GM12878 (cell line): ENCODE measurements around the gene SUGCT.

Experiments
- EP300 ChIP-seq, 2 experiments: fragments of 150-350 bp in 1 of 2; IDR thresholded peaks; 2 replicates each; pipeline ENCODE4 v1.6.1; 2011 to 2012; ENCODE audit warnings: low read depth in 2 of 2, low read length in 2 of 2, borderline replicate concordance in 1 of 2, improper control_type of control experiment in 1 of 2, inconsistent platforms in 1 of 2; ENCODE audit not compliant: control insufficient read depth in 1 of 2
- EZH2 ChIP-seq: IDR thresholded peaks from 2 replicates; pipeline ENCODE4 v1.6.1; 2012; ENCODE audit warnings: low read depth, mild to moderate bottlenecking, control low read depth, inconsistent platforms, low read length, borderline replicate concordance; ENCODE audit not compliant: control insufficient read depth
- KDM1A ChIP-seq: fragments of 200-600 bp; sonication (generic); IDR thresholded peaks from 2 replicates; pipeline ENCODE4 v1.6.1; 2016; ENCODE audit warnings: borderline replicate concordance
- POLR2AphosphoS5 ChIP-seq: IDR thresholded peaks from 2 replicates; pipeline ENCODE4 v1.6.1; 2011; ENCODE audit warnings: mild to moderate bottlenecking, low read length, inconsistent platforms
- SP1 ChIP-seq: IDR thresholded peaks from one replicate; pipeline ENCODE4 v1.6.1; 2011; ENCODE audit warnings: low read depth, low read length
- ZSCAN29 ChIP-seq: fragments of 450-650 bp; IDR thresholded peaks from 2 replicates; pipeline ENCODE4 v1.6.1; 2017; ENCODE audit warnings: mild to moderate bottlenecking, moderate library complexity
- TF ChIP-seq, protein P1 (sequence below): IDR thresholded peaks from 2 replicates; pipeline ENCODE4 v1.6.1; 2012; ENCODE audit warnings: mild to moderate bottlenecking, low read depth, low read length
- TF ChIP-seq, protein P2 (sequence below), 3 experiments: IDR thresholded peaks in 2 of 3; conservative IDR thresholded peaks in 1 of 3; 2 replicates each; pipeline ENCODE4 v1.5.1; 2011; ENCODE audit warnings: low read depth in 3 of 3, low read length in 3 of 3, mild to moderate bottlenecking in 3 of 3, control low read depth in 2 of 3, moderate library complexity in 2 of 3, inconsistent platforms in 1 of 3, mixed read lengths in 1 of 3; ENCODE audit not compliant: control insufficient read depth in 2 of 3, insufficient read depth in 1 of 3; ENCODE audit errors: extremely low read depth in 1 of 3
- TF ChIP-seq, protein P3 (sequence below): fragments of 450-650 bp; IDR thresholded peaks from 2 replicates; pipeline ENCODE4 v1.6.1; 2017; ENCODE audit warnings: antibody characterized with exemption, mild to moderate bottlenecking, moderate library complexity

DNA sequence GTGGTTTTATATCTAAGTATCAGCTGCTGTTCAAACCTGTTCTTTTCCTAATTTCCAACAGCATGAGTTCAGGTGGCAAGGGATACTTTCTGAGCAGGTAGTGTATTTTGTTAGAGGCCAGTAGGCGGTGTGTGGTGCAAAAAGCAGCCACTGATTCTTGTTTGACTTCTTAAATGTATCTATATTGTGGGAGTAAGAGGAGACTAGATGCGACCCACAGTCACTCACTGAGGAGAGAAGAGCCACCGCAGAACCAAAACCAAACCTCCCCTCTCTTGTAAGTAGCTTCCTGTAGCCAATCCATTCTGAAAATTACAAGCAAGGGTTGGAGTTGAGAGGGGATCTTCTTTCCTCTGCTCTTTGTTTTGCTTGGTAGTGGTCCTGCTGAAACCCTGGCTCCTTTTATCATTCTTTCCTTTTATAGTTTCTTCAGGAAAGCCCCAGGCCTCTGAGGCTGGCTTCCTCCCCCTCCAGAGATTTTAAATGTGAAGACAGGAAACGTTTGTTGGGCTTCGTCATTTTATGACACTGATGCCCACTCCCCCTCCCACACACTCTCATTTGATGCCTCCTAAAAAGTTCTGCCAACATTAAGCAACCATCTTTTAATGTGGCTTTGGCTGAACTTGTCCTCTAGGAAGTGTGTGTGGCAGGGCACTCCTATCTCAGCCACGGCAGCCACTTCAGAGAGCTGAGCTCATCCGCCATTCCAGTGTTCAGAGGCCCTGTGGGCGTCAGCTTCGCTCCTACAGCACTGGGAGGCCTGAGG lies 566.0 kb downstream of the SUGCT start:
- TF ChIP-seq, protein P1, sequence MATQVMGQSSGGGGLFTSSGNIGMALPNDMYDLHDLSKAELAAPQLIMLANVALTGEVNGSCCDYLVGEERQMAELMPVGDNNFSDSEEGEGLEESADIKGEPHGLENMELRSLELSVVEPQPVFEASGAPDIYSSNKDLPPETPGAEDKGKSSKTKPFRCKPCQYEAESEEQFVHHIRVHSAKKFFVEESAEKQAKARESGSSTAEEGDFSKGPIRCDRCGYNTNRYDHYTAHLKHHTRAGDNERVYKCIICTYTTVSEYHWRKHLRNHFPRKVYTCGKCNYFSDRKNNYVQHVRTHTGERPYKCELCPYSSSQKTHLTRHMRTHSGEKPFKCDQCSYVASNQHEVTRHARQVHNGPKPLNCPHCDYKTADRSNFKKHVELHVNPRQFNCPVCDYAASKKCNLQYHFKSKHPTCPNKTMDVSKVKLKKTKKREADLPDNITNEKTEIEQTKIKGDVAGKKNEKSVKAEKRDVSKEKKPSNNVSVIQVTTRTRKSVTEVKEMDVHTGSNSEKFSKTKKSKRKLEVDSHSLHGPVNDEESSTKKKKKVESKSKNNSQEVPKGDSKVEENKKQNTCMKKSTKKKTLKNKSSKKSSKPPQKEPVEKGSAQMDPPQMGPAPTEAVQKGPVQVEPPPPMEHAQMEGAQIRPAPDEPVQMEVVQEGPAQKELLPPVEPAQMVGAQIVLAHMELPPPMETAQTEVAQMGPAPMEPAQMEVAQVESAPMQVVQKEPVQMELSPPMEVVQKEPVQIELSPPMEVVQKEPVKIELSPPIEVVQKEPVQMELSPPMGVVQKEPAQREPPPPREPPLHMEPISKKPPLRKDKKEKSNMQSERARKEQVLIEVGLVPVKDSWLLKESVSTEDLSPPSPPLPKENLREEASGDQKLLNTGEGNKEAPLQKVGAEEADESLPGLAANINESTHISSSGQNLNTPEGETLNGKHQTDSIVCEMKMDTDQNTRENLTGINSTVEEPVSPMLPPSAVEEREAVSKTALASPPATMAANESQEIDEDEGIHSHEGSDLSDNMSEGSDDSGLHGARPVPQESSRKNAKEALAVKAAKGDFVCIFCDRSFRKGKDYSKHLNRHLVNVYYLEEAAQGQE, result no peak
- TF ChIP-seq POLR2AphosphoS5 (no peak), EP300 (IDR thresholded peaks at IDR 0.05; ENCODE audit: borderline replicate concordance in 1 of 2, control insufficient read depth in 1 of 2, low read depth in 2 of 2, low read length in 2 of 2) (no peak), ZSCAN29 (no peak), SP1 (no peak), EZH2 (no peak), KDM1A (no peak)
- TF ChIP-seq, protein P2, sequence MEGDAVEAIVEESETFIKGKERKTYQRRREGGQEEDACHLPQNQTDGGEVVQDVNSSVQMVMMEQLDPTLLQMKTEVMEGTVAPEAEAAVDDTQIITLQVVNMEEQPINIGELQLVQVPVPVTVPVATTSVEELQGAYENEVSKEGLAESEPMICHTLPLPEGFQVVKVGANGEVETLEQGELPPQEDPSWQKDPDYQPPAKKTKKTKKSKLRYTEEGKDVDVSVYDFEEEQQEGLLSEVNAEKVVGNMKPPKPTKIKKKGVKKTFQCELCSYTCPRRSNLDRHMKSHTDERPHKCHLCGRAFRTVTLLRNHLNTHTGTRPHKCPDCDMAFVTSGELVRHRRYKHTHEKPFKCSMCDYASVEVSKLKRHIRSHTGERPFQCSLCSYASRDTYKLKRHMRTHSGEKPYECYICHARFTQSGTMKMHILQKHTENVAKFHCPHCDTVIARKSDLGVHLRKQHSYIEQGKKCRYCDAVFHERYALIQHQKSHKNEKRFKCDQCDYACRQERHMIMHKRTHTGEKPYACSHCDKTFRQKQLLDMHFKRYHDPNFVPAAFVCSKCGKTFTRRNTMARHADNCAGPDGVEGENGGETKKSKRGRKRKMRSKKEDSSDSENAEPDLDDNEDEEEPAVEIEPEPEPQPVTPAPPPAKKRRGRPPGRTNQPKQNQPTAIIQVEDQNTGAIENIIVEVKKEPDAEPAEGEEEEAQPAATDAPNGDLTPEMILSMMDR (IDR thresholded peaks at IDR 0.05 in 2 of 3, conservative IDR thresholded peaks at IDR 0.05 in 1 of 3; ENCODE audit: control insufficient read depth in 2 of 3, extremely low read depth in 1 of 3, insufficient read depth in 1 of 3, low read depth in 3 of 3, low read length in 3 of 3), result peak in 1 of 3 experiments; percentile 16; a peak in 1 of 6 replicates
- TF ChIP-seq, protein P3, sequence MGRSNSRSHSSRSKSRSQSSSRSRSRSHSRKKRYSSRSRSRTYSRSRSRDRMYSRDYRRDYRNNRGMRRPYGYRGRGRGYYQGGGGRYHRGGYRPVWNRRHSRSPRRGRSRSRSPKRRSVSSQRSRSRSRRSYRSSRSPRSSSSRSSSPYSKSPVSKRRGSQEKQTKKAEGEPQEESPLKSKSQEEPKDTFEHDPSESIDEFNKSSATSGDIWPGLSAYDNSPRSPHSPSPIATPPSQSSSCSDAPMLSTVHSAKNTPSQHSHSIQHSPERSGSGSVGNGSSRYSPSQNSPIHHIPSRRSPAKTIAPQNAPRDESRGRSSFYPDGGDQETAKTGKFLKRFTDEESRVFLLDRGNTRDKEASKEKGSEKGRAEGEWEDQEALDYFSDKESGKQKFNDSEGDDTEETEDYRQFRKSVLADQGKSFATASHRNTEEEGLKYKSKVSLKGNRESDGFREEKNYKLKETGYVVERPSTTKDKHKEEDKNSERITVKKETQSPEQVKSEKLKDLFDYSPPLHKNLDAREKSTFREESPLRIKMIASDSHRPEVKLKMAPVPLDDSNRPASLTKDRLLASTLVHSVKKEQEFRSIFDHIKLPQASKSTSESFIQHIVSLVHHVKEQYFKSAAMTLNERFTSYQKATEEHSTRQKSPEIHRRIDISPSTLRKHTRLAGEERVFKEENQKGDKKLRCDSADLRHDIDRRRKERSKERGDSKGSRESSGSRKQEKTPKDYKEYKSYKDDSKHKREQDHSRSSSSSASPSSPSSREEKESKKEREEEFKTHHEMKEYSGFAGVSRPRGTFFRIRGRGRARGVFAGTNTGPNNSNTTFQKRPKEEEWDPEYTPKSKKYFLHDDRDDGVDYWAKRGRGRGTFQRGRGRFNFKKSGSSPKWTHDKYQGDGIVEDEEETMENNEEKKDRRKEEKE, result no peak
